ENCODE results near the gene AADACL3. TPM values are rescaled to one million over a fixed set of nuclear protein-coding genes. Genes with fewer than 3 reads are reported as not detected.

AADACL3 gene
- total RNA-seq, 1 experiment from 2014 or later, result not detected

DNA sequence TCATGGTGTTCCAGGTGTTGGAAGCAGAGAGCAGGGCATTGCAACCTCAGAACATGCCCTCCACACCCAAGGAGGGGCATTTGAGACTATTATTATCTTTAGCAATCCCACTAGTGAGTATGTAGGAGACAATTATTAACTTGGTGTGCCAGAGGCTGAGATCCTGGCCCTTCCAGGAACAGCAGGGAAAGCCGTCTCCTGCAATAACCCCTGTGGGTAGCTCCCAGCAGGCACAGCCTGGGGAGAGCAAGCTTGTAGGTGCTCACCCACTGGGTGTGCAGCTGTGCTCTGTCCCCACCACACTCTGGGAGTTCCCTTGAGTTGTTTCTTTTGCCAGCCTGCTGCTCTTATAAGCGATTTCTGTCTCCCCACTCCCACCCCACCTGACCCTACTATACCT is 40.4 kb downstream of the AADACL3 start:
- Mint-ChIP-seq H3K9me3 (ENCODE audit: low read depth, unreplicated experiment) (no peaks in the 10 kb centered on the region), H3K27me3 (ENCODE audit: unreplicated experiment) (peaks cover 70% of the 10 kb centered on the region), H3K4me3 (ENCODE audit: low read depth, unreplicated experiment) (no peak overlapping the region), H3K27ac (ENCODE audit: unreplicated experiment) (no peak overlapping the region), H3K36me3 (ENCODE audit: insufficient read depth, unreplicated experiment) (no peaks in the 10 kb centered on the region), H3K4me1 (ENCODE audit: low read depth, unreplicated experiment) (no peaks in the 10 kb centered on the region)
- DNase-seq, result no peak
- intact Hi-C loops (cut with micrococcal nuclease; ENCODE audit: unreplicated experiment), result no loop called here
- BruUV-seq (replicated peaks), result no TSS peak
- CTCF ChIA-PET, result no interaction called here
- TF ChIP-seq, protein P1, sequence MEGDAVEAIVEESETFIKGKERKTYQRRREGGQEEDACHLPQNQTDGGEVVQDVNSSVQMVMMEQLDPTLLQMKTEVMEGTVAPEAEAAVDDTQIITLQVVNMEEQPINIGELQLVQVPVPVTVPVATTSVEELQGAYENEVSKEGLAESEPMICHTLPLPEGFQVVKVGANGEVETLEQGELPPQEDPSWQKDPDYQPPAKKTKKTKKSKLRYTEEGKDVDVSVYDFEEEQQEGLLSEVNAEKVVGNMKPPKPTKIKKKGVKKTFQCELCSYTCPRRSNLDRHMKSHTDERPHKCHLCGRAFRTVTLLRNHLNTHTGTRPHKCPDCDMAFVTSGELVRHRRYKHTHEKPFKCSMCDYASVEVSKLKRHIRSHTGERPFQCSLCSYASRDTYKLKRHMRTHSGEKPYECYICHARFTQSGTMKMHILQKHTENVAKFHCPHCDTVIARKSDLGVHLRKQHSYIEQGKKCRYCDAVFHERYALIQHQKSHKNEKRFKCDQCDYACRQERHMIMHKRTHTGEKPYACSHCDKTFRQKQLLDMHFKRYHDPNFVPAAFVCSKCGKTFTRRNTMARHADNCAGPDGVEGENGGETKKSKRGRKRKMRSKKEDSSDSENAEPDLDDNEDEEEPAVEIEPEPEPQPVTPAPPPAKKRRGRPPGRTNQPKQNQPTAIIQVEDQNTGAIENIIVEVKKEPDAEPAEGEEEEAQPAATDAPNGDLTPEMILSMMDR (IDR thresholded peaks at IDR 0.05; ENCODE audit: unreplicated experiment), result no peak

DNA sequence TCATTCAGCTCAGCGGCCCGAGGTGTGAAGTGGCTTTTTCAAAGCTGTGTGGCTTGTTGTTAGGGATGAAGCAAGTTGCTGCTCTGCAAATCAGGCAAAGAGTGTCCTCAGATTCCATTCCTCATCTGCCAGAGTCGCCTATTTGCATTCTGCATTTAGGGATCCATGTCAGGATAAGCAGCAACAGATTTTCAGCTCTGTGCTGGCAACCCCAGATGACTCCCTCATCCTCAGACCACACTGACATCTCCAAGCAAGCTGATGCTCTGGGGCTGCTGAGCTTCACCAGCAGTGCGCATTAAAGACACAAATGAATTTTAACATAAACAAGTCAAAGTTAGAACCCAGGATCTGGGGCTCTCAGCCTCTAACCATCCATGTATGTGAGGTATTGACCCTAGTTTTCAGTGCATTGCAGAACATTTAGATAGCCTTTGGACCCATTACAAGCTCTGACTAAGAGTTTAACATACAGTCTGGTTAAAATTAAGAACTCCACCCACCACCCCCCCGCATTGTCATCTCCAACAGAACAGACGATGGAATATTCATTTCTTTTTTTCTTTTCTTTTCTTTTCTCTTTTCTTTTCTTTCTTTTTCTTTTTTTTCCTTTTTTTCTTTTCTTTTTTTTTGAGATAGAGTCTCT is 41.0 kb downstream of the AADACL3 start:
- Mint-ChIP-seq H3K27me3 (ENCODE audit: unreplicated experiment) (peaks cover 65% of the 10 kb centered on the region), H3K36me3 (ENCODE audit: insufficient read depth, unreplicated experiment) (no peaks in the 10 kb centered on the region), H3K9me3 (ENCODE audit: low read depth, unreplicated experiment) (no peaks in the 10 kb centered on the region), H3K4me1 (ENCODE audit: low read depth, unreplicated experiment) (no peaks in the 10 kb centered on the region), H3K4me3 (ENCODE audit: low read depth, unreplicated experiment) (no peak overlapping the region), H3K27ac (ENCODE audit: unreplicated experiment) (no peak overlapping the region)
- DNase-seq, result no peak
- BruUV-seq (replicated peaks), result no TSS peak
- intact Hi-C loops (cut with micrococcal nuclease; ENCODE audit: unreplicated experiment), result no loop called here
- CTCF ChIA-PET, result no interaction called here
- TF ChIP-seq, protein P1 (IDR thresholded peaks at IDR 0.05; ENCODE audit: unreplicated experiment), result no peak

GRCh38 chr1:12757836-12758235 is 41.9 kb downstream of the AADACL3 start:
- H3K36me3 Mint-ChIP-seq (ENCODE audit: insufficient read depth, unreplicated experiment), result no peaks in the 10 kb centered on the region
- BruUV-seq (replicated peaks), result no TSS peak
- H3K9me3 Mint-ChIP-seq (ENCODE audit: low read depth, unreplicated experiment), result no peaks in the 10 kb centered on the region
- H3K4me3 Mint-ChIP-seq (ENCODE audit: low read depth, unreplicated experiment), result no peak overlapping the region
- no peak for DNase-seq
- TF ChIP-seq, protein P1 (IDR thresholded peaks at IDR 0.05; ENCODE audit: unreplicated experiment), result no peak
- CTCF ChIA-PET, result no interaction called here
- intact Hi-C loops (cut with micrococcal nuclease; ENCODE audit: unreplicated experiment), result no loop called here
- no peaks in the 10 kb centered on the region for H3K4me1 Mint-ChIP-seq (ENCODE audit: low read depth, unreplicated experiment)
- peaks cover 75% of the 10 kb centered on the region for H3K27me3 Mint-ChIP-seq (ENCODE audit: unreplicated experiment)
- no peak overlapping the region for H3K27ac Mint-ChIP-seq (ENCODE audit: unreplicated experiment)

GRCh38 chr1:12760256-12760795 is 44.4 kb downstream of the AADACL3 start:
- BruUV-seq (replicated peaks), result no TSS peak
- TF ChIP-seq, protein P1 (IDR thresholded peaks at IDR 0.05; ENCODE audit: unreplicated experiment), result no peak
- no peak for DNase-seq
- Mint-ChIP-seq H3K4me1 (ENCODE audit: low read depth, unreplicated experiment) (no peaks in the 10 kb centered on the region), H3K4me3 (ENCODE audit: low read depth, unreplicated experiment) (no peak overlapping the region), H3K9me3 (ENCODE audit: low read depth, unreplicated experiment) (no peaks in the 10 kb centered on the region), H3K27ac (ENCODE audit: unreplicated experiment) (no peak overlapping the region), H3K36me3 (ENCODE audit: insufficient read depth, unreplicated experiment) (no peaks in the 10 kb centered on the region), H3K27me3 (ENCODE audit: unreplicated experiment) (peaks cover 74% of the 10 kb centered on the region)
- intact Hi-C loops (cut with micrococcal nuclease; ENCODE audit: unreplicated experiment), result no loop called here
- CTCF ChIA-PET, result no interaction called here
